Measurements from ENCODE around the gene TSPAN13.

DNA sequence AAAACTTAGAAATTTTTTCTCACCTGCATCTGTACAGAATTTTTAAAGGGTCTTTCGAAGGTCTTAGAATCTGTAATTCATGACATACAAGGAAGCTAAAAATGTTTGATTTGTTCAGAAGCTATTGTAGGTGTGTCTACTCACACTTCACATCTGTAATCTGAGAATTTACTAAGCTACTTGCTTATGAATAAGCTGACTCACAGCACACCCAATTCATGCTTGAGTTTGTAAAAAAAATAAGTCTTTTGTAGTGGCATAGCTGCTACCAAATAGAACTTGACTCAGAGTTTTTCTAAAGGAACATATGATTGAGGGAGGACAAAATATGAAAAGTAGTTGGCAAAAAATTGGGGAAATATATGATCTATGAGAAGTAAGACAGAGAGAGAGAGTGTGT is 64.0 kb downstream of the TSPAN13 start:
- TF ChIP-seq, protein P1, sequence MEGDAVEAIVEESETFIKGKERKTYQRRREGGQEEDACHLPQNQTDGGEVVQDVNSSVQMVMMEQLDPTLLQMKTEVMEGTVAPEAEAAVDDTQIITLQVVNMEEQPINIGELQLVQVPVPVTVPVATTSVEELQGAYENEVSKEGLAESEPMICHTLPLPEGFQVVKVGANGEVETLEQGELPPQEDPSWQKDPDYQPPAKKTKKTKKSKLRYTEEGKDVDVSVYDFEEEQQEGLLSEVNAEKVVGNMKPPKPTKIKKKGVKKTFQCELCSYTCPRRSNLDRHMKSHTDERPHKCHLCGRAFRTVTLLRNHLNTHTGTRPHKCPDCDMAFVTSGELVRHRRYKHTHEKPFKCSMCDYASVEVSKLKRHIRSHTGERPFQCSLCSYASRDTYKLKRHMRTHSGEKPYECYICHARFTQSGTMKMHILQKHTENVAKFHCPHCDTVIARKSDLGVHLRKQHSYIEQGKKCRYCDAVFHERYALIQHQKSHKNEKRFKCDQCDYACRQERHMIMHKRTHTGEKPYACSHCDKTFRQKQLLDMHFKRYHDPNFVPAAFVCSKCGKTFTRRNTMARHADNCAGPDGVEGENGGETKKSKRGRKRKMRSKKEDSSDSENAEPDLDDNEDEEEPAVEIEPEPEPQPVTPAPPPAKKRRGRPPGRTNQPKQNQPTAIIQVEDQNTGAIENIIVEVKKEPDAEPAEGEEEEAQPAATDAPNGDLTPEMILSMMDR (IDR thresholded peaks at IDR 0.05): no peak
- no peak for TF ChIP-seq POLR2A (IDR thresholded peaks at IDR 0.05)
